Prostate gland (tissue), 2 donors: ENCODE results near the gene TLR9.

Experiments used
- POLR2A ChIP-seq: fragments of 450-650 bp; IDR thresholded peaks from one replicate; pipeline ENCODE4 v1.6.1; 2016; ENCODE audit warnings: antibody characterized with exemption, mild to moderate bottlenecking
- POLR2AphosphoS5 ChIP-seq: sonication (generic); formaldehyde crosslinking; IDR thresholded peaks from one replicate; pipeline ENCODE4 v1.6.1; 2017; ENCODE audit warnings: antibody characterized with exemption
- TF ChIP-seq, protein P1 (sequence below), 4 experiments: fragments of 200-600 bp in 2 of 4; fragments of 450-650 bp in 2 of 4; sonication (generic) in 2 of 4; IDR thresholded peaks; 1 replicate in 3 of 4; 2 replicates in 1 of 4; pipeline ENCODE4 v1.5.1; 2016 to 2019; ENCODE audit warnings: antibody characterized with exemption in 4 of 4, mild to moderate bottlenecking in 2 of 4, moderate library complexity in 2 of 4

DNA sequence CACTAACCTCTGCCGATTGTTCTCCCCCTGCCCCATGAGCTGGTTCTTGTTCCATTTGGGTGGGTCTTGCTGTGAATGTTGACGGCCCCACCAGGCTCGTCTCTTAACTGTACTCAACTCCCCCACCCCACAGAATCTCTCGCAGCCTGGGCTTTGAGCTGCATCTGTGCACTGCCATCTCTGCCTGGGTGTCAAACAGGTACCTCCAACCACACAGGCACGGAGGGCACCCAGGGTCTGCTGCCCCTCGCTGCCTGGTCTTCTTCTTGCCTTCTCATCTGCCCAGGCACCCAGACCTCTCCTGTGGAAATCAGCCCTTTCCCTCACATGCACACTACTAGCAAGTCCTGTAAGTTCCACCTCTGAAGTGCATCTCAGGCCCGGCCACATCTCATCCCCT is 10.1 kb downstream of the TLR9 start:
- TF ChIP-seq, protein P1, sequence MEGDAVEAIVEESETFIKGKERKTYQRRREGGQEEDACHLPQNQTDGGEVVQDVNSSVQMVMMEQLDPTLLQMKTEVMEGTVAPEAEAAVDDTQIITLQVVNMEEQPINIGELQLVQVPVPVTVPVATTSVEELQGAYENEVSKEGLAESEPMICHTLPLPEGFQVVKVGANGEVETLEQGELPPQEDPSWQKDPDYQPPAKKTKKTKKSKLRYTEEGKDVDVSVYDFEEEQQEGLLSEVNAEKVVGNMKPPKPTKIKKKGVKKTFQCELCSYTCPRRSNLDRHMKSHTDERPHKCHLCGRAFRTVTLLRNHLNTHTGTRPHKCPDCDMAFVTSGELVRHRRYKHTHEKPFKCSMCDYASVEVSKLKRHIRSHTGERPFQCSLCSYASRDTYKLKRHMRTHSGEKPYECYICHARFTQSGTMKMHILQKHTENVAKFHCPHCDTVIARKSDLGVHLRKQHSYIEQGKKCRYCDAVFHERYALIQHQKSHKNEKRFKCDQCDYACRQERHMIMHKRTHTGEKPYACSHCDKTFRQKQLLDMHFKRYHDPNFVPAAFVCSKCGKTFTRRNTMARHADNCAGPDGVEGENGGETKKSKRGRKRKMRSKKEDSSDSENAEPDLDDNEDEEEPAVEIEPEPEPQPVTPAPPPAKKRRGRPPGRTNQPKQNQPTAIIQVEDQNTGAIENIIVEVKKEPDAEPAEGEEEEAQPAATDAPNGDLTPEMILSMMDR (IDR thresholded peaks at IDR 0.05) = no peak
- TF ChIP-seq POLR2A (no peak), POLR2AphosphoS5 (no peak)
